ENCODE results near the gene C8B. TPM values are rescaled to one million over a fixed set of nuclear protein-coding genes. Genes with fewer than 3 reads are reported as not detected.

Gene C8B
- total and polyA plus RNA-seq, 2 of the 13 experiments (the other 11 are each of a cell fraction or from before 2014, with no cell fraction given), result 8.4 to 11.3 TPM

- 98% methylated on average over 2 of the region's 2 CpGs for WGBS (ENCODE audit: low lambda C conversion rate)
- TF ChIP-seq ZNF704 (CRISPR knock-in tag; IDR thresholded peaks at IDR 0.05; ENCODE audit: borderline replicate concordance) (no peak), FOXA3 (CRISPR knock-in tag; IDR thresholded peaks at IDR 0.05) (no peak), ZFP36 (IDR thresholded peaks at IDR 0.05; ENCODE audit: borderline replicate concordance, low read depth, low read length, partially characterized antibody) (no peak), ATF2 (CRISPR knock-in tag; IDR thresholded peaks at IDR 0.05) (no peak), SMARCE1 (IDR thresholded peaks at IDR 0.05; ENCODE audit: borderline replicate concordance) (no peak), MNT (IDR thresholded peaks at IDR 0.05) (no peak), ZNF678 (CRISPR knock-in tag; IDR thresholded peaks at IDR 0.05) (no peak), MAFF (IDR thresholded peaks at IDR 0.05; ENCODE audit: low read depth, low read length) (no peak), RAD21 (CRISPR knock-in tag; IDR thresholded peaks at IDR 0.05) (no peak), ZNF350 (CRISPR knock-in tag; IDR thresholded peaks at IDR 0.05; ENCODE audit: borderline replicate concordance, low read depth) (no peak), ZFP36L2 (CRISPR knock-in tag; IDR thresholded peaks at IDR 0.05) (no peak), BCLAF1 (IDR thresholded peaks at IDR 0.05) (no peak), ZNF138 (CRISPR knock-in tag; IDR thresholded peaks at IDR 0.05; ENCODE audit: low read depth) (no peak), SNAPC4 (CRISPR knock-in tag; IDR thresholded peaks at IDR 0.05) (no peak)
Measured at GRCh38 chr1:56929492-56929891, 36.3 kb downstream of the C8B start.

More at GRCh38 chr1:56929492-56929891, 36.3 kb downstream of the C8B start:
- no peaks in the 10 kb centered on the region for H3K79me2 ChIP-seq (ENCODE audit: insufficient read depth, low read length)
- no peaks in the 10 kb centered on the region for H3K9me3 ChIP-seq (ENCODE audit: low read length)
- ATAC-seq, result no peak
- H3K4me1 ChIP-seq (ENCODE audit: insufficient read depth, low read length), result peaks cover 12% of the 10 kb centered on the region
- no peaks in the 10 kb centered on the region for H4K20me1 ChIP-seq (ENCODE audit: insufficient read depth, low read length)
- no TSS peak for BruUV-seq (replicated peaks)
- in situ Hi-C loops (cut with HindIII; ENCODE audit: extremely low pct_ligation_motif_present, low pct_unique_long_range_greater_than_20kb) (no loop called here), intact Hi-C loops (cut with micrococcal nuclease; ENCODE audit: unreplicated experiment) (no loop called here)
- no peak overlapping the region for H3K9ac ChIP-seq (ENCODE audit: insufficient read depth, low read depth, low read length)
- ChIA-PET CTCF (ENCODE audit: low intra/inter-chr PET ratio, low total read pairs) (no interaction called here), POLR2A (no interaction called here)
- H3K36me3 ChIP-seq (replicated peaks in 1 of 2; ENCODE audit: control insufficient read depth in 1 of 2, insufficient read depth in 2 of 2, low read length in 2 of 2), result no peaks in the 10 kb centered on the region
- FAIRE-seq, result no peak
- no peak overlapping the region for H3K27ac ChIP-seq (ENCODE audit: extremely low read length, insufficient read depth, low read length)
- no peak overlapping the region for H2AFZ ChIP-seq (ENCODE audit: low read length)
- H3K27me3 ChIP-seq (ENCODE audit: control insufficient read depth in 1 of 2, insufficient read depth in 2 of 2, low read length in 2 of 2), result no peaks in the 10 kb centered on the region
- H3K4me2 ChIP-seq (ENCODE audit: low read depth, low read length), result no peak overlapping the region
- no peak for DNase-seq (ENCODE audit: low spot score)
- no peak overlapping the region for H3K4me3 ChIP-seq (replicated peaks in 1 of 3; ENCODE audit: insufficient read depth in 1 of 3, low read depth in 2 of 3, low read length in 3 of 3)

Measured in HepG2 (cell line).